H9 (cell line): ENCODE data around the gene PDIA2. TPM values are rescaled to one million over a fixed set of nuclear protein-coding genes. Genes with fewer than 3 reads are reported as not detected.
"Not testable (repeated sequence)": the region's sequence is repeated elsewhere in the genome, so short reads cannot be mapped to it uniquely, and the experiment has no call there.

Experiments used
- DNase-seq: peaks from one replicate; pipeline ENCODE4 v3.0.0-alpha.2; 2017
- H2AFZ ChIP-seq: one replicate; pipeline ENCODE4 v1.6.1; 2013; ENCODE audit warnings: mild to moderate bottlenecking, low read length, control low read depth, moderate library complexity
- H2AK5ac ChIP-seq: 2 replicates; pipeline ENCODE4 v1.6.1; 2013; ENCODE audit warnings: low read length, control low read depth, mixed read lengths; ENCODE audit not compliant: insufficient read length
- H2BK120ac ChIP-seq: one replicate; pipeline ENCODE4 v1.6.1; 2013; ENCODE audit warnings: low read depth, mild to moderate bottlenecking, low read length, control low read depth, inconsistent platforms; ENCODE audit not compliant: poor library complexity, severe bottlenecking
- H2BK12ac ChIP-seq: 2 replicates; pipeline ENCODE4 v1.6.1; 2013; ENCODE audit warnings: low read length, control low read depth, mixed read lengths, low read depth; ENCODE audit not compliant: insufficient read length
- H2BK15ac ChIP-seq: 2 replicates; pipeline ENCODE4 v1.6.1; 2013; ENCODE audit warnings: low read depth, low read length, control low read depth
- H2BK20ac ChIP-seq: one replicate; pipeline ENCODE4 v1.6.1; 2013; ENCODE audit warnings: low read depth, mild to moderate bottlenecking, low read length, control low read depth, inconsistent platforms; ENCODE audit not compliant: poor library complexity, severe bottlenecking
- H2BK5ac ChIP-seq: 2 replicates; pipeline ENCODE4 v1.6.1; 2013; ENCODE audit warnings: low read length, control low read depth, mixed read lengths; ENCODE audit not compliant: insufficient read length
- H3K14ac ChIP-seq: 2 replicates; pipeline ENCODE4 v1.6.1; 2013; ENCODE audit warnings: low read length, control low read depth; ENCODE audit not compliant: insufficient read depth
- H3K18ac ChIP-seq: 2 replicates; pipeline ENCODE4 v1.6.1; 2013; ENCODE audit warnings: low read depth, mild to moderate bottlenecking, mixed read lengths, low read length, control low read depth; ENCODE audit not compliant: insufficient read length
- H3K23ac ChIP-seq: 2 replicates; pipeline ENCODE4 v1.6.1; 2013; ENCODE audit warnings: low read length, control low read depth, mixed read lengths, low read depth; ENCODE audit not compliant: insufficient read length
- H3K23me2 ChIP-seq: 2 replicates; pipeline ENCODE4 v1.6.1; 2013; ENCODE audit warnings: low read depth, mild to moderate bottlenecking, mixed read lengths, low read length, control low read depth; ENCODE audit not compliant: insufficient read length, poor library complexity, severe bottlenecking
- H3K27ac ChIP-seq: 2 replicates; pipeline ENCODE4 v1.5.1; 2013; ENCODE audit warnings: low read length, control low read depth, mixed read lengths, low read depth; ENCODE audit not compliant: insufficient read length
- H3K27me3 ChIP-seq: 2 replicates; pipeline ENCODE4 v1.6.1; 2013; ENCODE audit warnings: low read length, control low read depth, inconsistent platforms; ENCODE audit not compliant: insufficient read depth
- H3K4ac ChIP-seq: 2 replicates; pipeline ENCODE4 v1.6.1; 2013; ENCODE audit warnings: low read depth, mild to moderate bottlenecking, control low read depth, inconsistent platforms, low read length, moderate library complexity
- H3K4me1 ChIP-seq: 2 replicates; pipeline ENCODE4 v1.6.1; 2013; ENCODE audit warnings: low read length, control low read depth, inconsistent platforms; ENCODE audit not compliant: insufficient read depth
- H3K4me2 ChIP-seq: 2 replicates; pipeline ENCODE4 v1.6.1; 2013; ENCODE audit warnings: low read length, control low read depth, mixed read lengths; ENCODE audit not compliant: insufficient read length, insufficient read depth
- H3K56ac ChIP-seq: 2 replicates; pipeline ENCODE4 v1.6.1; 2013; ENCODE audit warnings: low read depth, mild to moderate bottlenecking, mixed read lengths, low read length, control low read depth; ENCODE audit not compliant: insufficient read length
- H3K79me1 ChIP-seq: 2 replicates; pipeline ENCODE4 v1.6.1; 2013; ENCODE audit warnings: low read depth, mild to moderate bottlenecking, moderate library complexity, low read length, control low read depth, inconsistent platforms; ENCODE audit not compliant: insufficient read depth, poor library complexity, severe bottlenecking
- H3K79me2 ChIP-seq: 2 replicates; pipeline ENCODE4 v1.6.1; 2013; ENCODE audit warnings: low read length, control low read depth, inconsistent platforms; ENCODE audit not compliant: insufficient read depth
- H3K9ac ChIP-seq: 2 replicates; pipeline ENCODE4 v1.6.1; 2013; ENCODE audit warnings: low read length, control low read depth, mixed read lengths; ENCODE audit not compliant: insufficient read length; ENCODE audit errors: extremely low read depth
- H3K9me3 ChIP-seq: one replicate; pipeline ENCODE4 v1.6.1; 2013; ENCODE audit warnings: low read depth, low read length, inconsistent platforms; ENCODE audit not compliant: control insufficient read depth
- H3T11ph ChIP-seq: one replicate; pipeline ENCODE4 v1.6.1; 2013; ENCODE audit warnings: mild to moderate bottlenecking, low read length, control low read depth, inconsistent platforms
- H4K20me1 ChIP-seq: one replicate; pipeline ENCODE4 v1.6.1; 2013; ENCODE audit not compliant: control insufficient read depth, insufficient read length, insufficient read depth
- H4K5ac ChIP-seq: 2 replicates; pipeline ENCODE4 v1.6.1; 2013; ENCODE audit warnings: low read depth, mild to moderate bottlenecking, mixed read lengths, low read length, control low read depth; ENCODE audit not compliant: insufficient read length
- H4K8ac ChIP-seq: replicated peaks from 2 replicates; pipeline ENCODE4 v1.6.1; 2013; ENCODE audit warnings: low read length, control low read depth, mixed read lengths, low read depth; ENCODE audit not compliant: insufficient read length
- H4K91ac ChIP-seq: 2 replicates; pipeline ENCODE4 v1.6.1; 2013; ENCODE audit warnings: low read depth, mild to moderate bottlenecking, moderate library complexity, mixed read lengths, low read length, control low read depth; ENCODE audit not compliant: insufficient read length
- H3K27ac Mint-ChIP-seq, 3 experiments: 2 replicates in 2 of 3; 3 replicates in 1 of 3; pipeline ENCODE4 v1.8.0; 2020 to 2021; ENCODE audit warnings: mixed read lengths in 3 of 3, mild to moderate bottlenecking in 1 of 3, moderate library complexity in 1 of 3
- H3K27me3 Mint-ChIP-seq: 2 replicates; pipeline ENCODE4 v1.8.0; 2021; ENCODE audit warnings: low read depth, mild to moderate bottlenecking, moderate library complexity, mixed read lengths
- H3K36me3 Mint-ChIP-seq, 3 experiments: 2 replicates in 2 of 3; 3 replicates in 1 of 3; pipeline ENCODE4 v1.8.0; 2020 to 2021; ENCODE audit warnings: low read depth in 3 of 3, mixed read lengths in 3 of 3; ENCODE audit not compliant: insufficient read depth in 1 of 3
- H3K4me1 Mint-ChIP-seq, 2 experiments: 2 replicates each; pipeline ENCODE4 v1.8.0; 2020; ENCODE audit warnings: mixed read lengths in 2 of 2
- H3K4me3 Mint-ChIP-seq, 2 experiments: 2 replicates in 1 of 2; 3 replicates in 1 of 2; pipeline ENCODE4 v1.8.0; 2020 to 2021; ENCODE audit warnings: mild to moderate bottlenecking in 2 of 2, mixed read lengths in 2 of 2, moderate library complexity in 1 of 2
- H3K9me3 Mint-ChIP-seq, 2 experiments: 2 replicates in 1 of 2; 3 replicates in 1 of 2; pipeline ENCODE4 v1.8.0; 2020; ENCODE audit warnings: mild to moderate bottlenecking in 2 of 2, mixed read lengths in 2 of 2, moderate library complexity in 1 of 2
- CTCF ChIP-seq: fragments of 200-600 bp; sonication (generic); conservative IDR thresholded peaks from 3 replicates; pipeline ENCODE4 v1.8.0; 2021; ENCODE audit warnings: antibody characterized with exemption, mild to moderate bottlenecking
- WGBS: extraction: QIAGEN DNeasy Blood & Tissue Kit; methylation state at CpG from one replicate; pipeline ENCODE4 v1.1.7; 2013; ENCODE audit warnings: missing lambda C conversion rate, low lambda C conversion rate, mixed read lengths; ENCODE audit not compliant: insufficient read length; ENCODE audit errors: extremely low coverage; 5-methylcytosine and 5-hydroxymethylcytosine counted together
- total RNA-seq: library from RNA; stranded (reverse); gene quantifications from 2 replicates; pipeline ENCODE4 v1.2.1, GENCODE V29; 2021

The PDIA2 gene
- total RNA-seq, 1 experiment from 2014 or later: 1.4 TPM

GRCh38 chr16:333406-334094 is 50.6 kb downstream of the PDIA2 start:
- no peak overlapping the region for H3K56ac ChIP-seq
- H3K14ac ChIP-seq: no peak overlapping the region
- H3K4me1 Mint-ChIP-seq: peaks cover 13 to 14% of the 10 kb centered on the region in 2 experiments
- no peak overlapping the region for H3K18ac ChIP-seq
- no peak overlapping the region for H2AK5ac ChIP-seq
- no peak overlapping the region for H3T11ph ChIP-seq
- H4K20me1 ChIP-seq: peaks cover 6% of the 10 kb centered on the region
- peaks cover 36% of the 10 kb centered on the region; the same call in 1 of the 2 replicates for H3K79me2 ChIP-seq
- H2BK20ac ChIP-seq: no peak overlapping the region
- no peaks in the 10 kb centered on the region for H3K27me3 ChIP-seq
- H2BK120ac ChIP-seq: no peak overlapping the region
- H2BK12ac ChIP-seq: no peak overlapping the region
- H3K36me3 Mint-ChIP-seq: peaks cover 2 to 5% (median 4%) of the 10 kb centered on the region in 3 experiments; a peak in 2 of 7 replicates
- H3K23ac ChIP-seq: no peak overlapping the region
- no peak overlapping the region for H4K91ac ChIP-seq
- H2AFZ ChIP-seq: no peak overlapping the region
- DNase-seq: no peak
- TF ChIP-seq CTCF: no peak
- H3K4me2 ChIP-seq: no peak overlapping the region
- no peak overlapping the region for H4K5ac ChIP-seq
- WGBS: no CpG with 5 or more reads among the region's 6 CpGs
- no peak overlapping the region for H4K8ac ChIP-seq
- H3K27ac ChIP-seq: no peak overlapping the region
- H2BK15ac ChIP-seq: no peak overlapping the region
- H3K23me2 ChIP-seq: no peaks in the 10 kb centered on the region
- no peak overlapping the region for H3K9ac ChIP-seq
- no peaks in the 10 kb centered on the region for H3K27me3 Mint-ChIP-seq
- no peak overlapping the region; a peak in 1 of 7 replicates for H3K27ac Mint-ChIP-seq
- H3K4ac ChIP-seq: no peak overlapping the region
- H2BK5ac ChIP-seq: no peak overlapping the region
- no peak overlapping the region for H3K4me3 Mint-ChIP-seq
- no peaks in the 10 kb centered on the region for H3K79me1 ChIP-seq
- H3K9me3 ChIP-seq: no peaks in the 10 kb centered on the region
- no peaks in the 10 kb centered on the region; a peak in 1 of 5 replicates for H3K9me3 Mint-ChIP-seq
- H3K4me1 ChIP-seq: no peaks in the 10 kb centered on the region

- not testable (repeated sequence) for H3K56ac ChIP-seq, H3K4ac ChIP-seq, H3K9me3 Mint-ChIP-seq, H3K36me3 Mint-ChIP-seq, DNase-seq, H2BK5ac ChIP-seq, H3K27ac ChIP-seq, H4K20me1 ChIP-seq, H4K91ac ChIP-seq, H2BK15ac ChIP-seq, H3K27me3 ChIP-seq, H3K4me3 Mint-ChIP-seq, H2BK20ac ChIP-seq, H2BK12ac ChIP-seq, H2AK5ac ChIP-seq, H4K8ac ChIP-seq, H3T11ph ChIP-seq, H3K79me1 ChIP-seq, H3K18ac ChIP-seq, H3K4me1 ChIP-seq, H3K23me2 ChIP-seq, H3K27ac Mint-ChIP-seq, H3K9me3 ChIP-seq, H4K5ac ChIP-seq, H3K14ac ChIP-seq, H3K9ac ChIP-seq, H2AFZ ChIP-seq, H3K23ac ChIP-seq, H2BK120ac ChIP-seq, H3K27me3 Mint-ChIP-seq, H3K4me2 ChIP-seq
- H3K4me1 Mint-ChIP-seq: peaks cover 13 to 14% of the 10 kb centered on the region in 2 experiments
- WGBS: no CpG with 5 or more reads among the region's 5 CpGs
- H3K79me2 ChIP-seq: peaks cover 36% of the 10 kb centered on the region; the same call in 1 of the 2 replicates
These were observed 51.3 kb downstream of the PDIA2 start for GRCh38 chr16:334164-334832.
